Measurements from ENCODE around the gene EGLN3.
"Not testable (repeated sequence)": the region's sequence is repeated elsewhere in the genome, so short reads cannot be mapped to it uniquely, and the experiment has no call there.

Gene EGLN3

DNA sequence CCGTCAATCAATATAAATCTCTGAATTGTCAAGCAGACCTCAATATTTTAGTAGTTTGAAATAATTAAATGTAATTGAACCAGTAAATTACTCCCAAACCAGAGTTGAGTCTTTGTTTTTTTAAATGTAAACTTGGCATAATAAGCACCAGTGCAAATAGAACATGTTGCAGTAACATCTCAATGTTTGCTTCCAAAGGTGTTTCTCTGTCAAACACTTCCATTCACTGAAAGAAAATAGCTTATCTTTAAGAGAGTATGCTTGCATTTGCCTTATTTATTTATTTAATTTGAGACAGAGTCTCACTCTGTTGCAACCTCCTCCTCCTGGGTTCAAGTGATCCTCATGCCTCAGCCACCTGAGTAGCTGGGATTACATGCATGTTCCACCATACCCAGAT is 39.9 kb upstream of the EGLN3 start:
- TF ChIP-seq ZFX (IDR thresholded peaks at IDR 0.05) = no peak
- TF ChIP-seq, protein P1, sequence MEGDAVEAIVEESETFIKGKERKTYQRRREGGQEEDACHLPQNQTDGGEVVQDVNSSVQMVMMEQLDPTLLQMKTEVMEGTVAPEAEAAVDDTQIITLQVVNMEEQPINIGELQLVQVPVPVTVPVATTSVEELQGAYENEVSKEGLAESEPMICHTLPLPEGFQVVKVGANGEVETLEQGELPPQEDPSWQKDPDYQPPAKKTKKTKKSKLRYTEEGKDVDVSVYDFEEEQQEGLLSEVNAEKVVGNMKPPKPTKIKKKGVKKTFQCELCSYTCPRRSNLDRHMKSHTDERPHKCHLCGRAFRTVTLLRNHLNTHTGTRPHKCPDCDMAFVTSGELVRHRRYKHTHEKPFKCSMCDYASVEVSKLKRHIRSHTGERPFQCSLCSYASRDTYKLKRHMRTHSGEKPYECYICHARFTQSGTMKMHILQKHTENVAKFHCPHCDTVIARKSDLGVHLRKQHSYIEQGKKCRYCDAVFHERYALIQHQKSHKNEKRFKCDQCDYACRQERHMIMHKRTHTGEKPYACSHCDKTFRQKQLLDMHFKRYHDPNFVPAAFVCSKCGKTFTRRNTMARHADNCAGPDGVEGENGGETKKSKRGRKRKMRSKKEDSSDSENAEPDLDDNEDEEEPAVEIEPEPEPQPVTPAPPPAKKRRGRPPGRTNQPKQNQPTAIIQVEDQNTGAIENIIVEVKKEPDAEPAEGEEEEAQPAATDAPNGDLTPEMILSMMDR (conservative IDR thresholded peaks at IDR 0.05) = no peak
- H3K27ac ChIP-seq = no peak overlapping the region

DNA sequence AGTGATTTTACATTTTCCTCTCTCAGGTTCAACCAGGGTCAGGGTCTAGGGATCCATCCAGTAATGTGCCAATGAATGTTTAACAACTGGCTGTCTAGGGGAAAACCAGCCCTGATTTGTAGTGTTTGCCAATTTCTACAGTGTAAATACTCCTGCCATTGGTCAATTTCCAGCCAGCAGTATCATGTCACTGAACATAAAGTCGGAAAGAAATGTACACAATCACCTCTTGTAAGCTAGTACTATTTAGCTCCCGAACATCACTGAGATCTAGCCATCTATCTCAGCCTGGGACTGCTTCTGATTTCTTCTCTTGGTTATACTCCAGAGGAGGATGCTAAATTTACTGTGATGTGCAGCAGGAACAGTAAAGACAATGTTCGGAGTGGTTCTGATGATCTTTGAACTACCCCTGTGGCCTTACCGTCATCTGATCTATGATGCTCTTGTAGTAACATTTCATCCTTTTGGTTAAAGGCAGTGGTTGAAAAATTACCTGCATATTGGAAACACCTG is 36.7 kb upstream of the EGLN3 start:
- TF ChIP-seq, protein P1 (conservative IDR thresholded peaks at IDR 0.05) = no peak
- TF ChIP-seq ZFX (IDR thresholded peaks at IDR 0.05) = no peak

DNA sequence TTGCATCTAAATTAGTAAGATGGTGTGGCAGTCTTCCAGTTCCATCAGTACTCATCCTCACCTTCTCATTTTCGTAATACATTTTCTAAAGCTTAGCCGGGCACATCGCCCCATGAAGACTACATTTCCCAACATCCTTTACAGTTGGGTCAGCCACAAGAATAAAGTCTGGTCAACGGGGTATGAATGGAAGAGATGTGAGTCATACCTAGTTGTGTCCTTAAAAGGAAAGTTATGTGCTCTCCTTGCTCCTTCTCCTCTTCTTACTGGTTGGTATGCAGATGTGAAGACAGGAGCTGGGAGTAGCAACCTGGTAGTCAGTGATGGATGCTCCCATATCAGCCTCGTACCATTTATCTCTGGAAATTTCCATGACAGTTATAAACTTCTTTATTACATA is 35.9 kb upstream of the EGLN3 start:
- TF ChIP-seq, protein P1 (conservative IDR thresholded peaks at IDR 0.05) = no peak
- no peak for TF ChIP-seq ZFX (IDR thresholded peaks at IDR 0.05)
- H3K27ac ChIP-seq = no peak overlapping the region

More for the DNA sequence above, 36.7 kb upstream of the EGLN3 start:
- no peak overlapping the region for H3K27ac ChIP-seq

DNA sequence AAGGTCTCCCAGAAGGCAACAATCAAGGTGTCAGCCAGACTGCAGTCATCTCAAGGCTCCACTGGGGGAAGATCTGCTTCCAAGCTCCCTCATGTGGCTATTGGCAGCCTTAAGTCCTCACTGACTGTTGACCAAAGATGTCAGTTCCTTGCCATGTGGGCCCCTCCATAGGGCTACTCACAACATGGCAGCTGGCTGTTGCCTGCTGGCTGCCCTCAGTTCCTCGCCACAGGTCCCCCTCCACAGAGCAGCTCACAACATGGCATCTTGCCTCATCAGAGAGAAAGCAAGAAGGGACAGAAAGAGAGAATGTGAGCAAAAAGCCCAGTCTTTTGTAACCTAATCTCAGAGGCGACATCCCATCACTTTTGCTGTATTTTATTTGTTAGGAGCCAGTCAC is 34.4 kb upstream of the EGLN3 start:
- H3K27ac ChIP-seq = no peak overlapping the region

DNA sequence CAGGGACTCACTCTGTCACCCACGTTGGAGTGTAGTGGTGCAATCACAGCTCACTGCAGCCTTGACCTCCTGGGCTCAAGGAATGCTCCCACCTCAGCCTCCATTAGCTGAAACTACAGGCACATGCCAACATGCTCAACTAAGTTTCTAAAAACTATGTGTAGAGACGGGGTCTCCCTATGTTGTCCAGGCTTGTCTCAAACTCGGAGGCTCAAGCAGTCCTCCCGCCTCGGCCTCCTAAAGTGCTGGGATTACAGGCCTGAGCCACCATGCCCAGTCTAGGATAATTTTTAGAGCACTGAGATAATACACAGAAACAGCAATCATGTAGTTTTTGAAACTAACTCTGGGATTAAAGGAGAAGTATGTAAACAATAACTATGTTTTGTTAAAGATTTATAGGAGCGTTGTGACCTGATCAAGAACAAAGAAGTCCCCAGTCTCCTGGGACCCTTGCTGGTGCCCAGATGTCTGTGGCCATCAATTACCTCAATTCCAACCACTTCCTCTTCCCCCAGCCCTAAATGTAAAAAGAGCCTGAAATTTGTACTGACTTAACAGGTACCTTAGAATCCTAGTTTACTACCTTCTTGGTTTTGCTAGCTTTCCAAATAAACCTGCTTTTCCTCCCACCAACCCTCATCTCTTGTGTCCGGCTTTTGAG is 28.9 kb upstream of the EGLN3 start:
- H3K27ac ChIP-seq = no peak overlapping the region
- TF ChIP-seq ZFX (IDR thresholded peaks at IDR 0.05) = no peak
- TF ChIP-seq, protein P1 (conservative IDR thresholded peaks at IDR 0.05) = no peak

More for the DNA sequence above, 34.4 kb upstream of the EGLN3 start:
- TF ChIP-seq, protein P1 (conservative IDR thresholded peaks at IDR 0.05) = no peak
- TF ChIP-seq ZFX (IDR thresholded peaks at IDR 0.05) = no peak

DNA sequence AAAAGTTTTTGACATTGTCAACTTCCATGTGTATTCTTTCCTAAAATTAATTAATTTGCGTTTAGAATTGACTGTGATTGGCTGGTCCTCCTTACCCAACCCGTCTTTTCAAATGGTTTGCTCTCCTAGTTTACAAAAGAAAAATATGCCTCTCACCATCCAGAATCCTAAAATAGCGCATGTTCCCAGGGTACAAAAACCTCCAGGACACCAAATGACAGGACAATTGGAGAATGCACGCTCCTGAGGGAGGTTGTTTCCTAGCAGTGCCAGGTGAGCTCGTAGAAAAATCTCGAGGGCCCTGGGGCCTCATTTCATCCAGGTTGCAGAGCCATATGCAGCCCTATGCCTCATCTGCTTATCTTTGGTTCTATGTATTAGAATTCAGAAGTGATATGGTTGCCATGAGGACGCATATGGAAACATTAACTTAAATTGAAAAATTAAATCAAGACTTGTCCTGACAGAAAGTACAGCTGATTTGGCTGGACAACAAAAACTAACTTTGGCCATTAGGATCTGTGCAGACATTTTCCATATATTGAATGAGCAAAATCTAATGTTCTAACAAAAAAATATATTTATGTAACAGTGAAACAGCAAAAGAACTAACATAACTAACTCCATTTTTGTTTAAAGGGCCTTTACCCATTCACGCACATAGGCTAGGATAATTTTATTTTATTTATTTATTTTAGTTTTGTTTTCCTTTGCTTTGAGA is 28.2 kb upstream of the EGLN3 start:
- H3K27ac ChIP-seq = no peak overlapping the region
- TF ChIP-seq, protein P1 (conservative IDR thresholded peaks at IDR 0.05) = no peak

DNA sequence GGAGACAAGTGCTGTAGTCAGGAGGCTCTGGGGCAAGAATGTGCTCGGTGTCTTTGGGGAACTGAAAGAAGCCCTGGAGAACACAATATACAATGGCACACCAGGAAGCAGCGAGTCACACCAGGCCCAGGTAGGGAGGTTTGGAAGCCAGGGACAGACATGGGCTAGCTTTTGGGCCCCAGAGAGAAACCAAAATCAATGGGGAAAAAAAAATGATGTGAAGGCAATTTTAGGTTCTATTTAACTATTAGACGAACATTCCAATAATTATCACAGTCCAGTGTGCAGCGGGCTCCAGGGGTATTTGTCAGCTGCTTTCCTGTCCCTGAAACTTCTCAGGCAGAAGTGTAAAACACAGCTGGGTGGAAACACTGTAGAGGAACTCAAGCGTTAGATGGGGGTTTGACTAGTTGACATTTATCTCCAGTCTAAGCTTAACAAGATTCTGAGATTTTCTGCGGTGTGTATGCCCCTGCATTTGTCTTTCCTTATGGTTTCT is 21.8 kb upstream of the EGLN3 start:
- no peak for TF ChIP-seq ZFX (IDR thresholded peaks at IDR 0.05)
- TF ChIP-seq, protein P1 (conservative IDR thresholded peaks at IDR 0.05) = no peak
- H3K27ac ChIP-seq = no peak overlapping the region

DNA sequence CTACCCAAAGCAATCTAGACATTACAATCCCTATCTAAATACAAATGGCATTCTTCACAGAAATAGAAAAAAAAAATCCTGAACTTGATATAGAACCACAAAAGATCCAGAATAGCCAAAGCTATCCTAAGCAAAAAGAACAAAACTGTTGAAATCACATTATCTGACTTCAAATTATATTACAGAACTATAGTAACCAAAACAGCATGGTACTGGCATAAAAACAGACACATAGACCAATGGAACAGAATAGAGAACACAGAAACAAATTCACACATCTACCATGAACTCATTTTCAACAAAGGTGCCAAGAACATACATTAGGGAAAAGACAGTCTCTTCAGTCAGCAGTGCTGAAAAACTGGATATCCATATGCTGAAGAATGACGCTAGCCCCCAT is 19.0 kb upstream of the EGLN3 start:
- H3K27ac ChIP-seq = not testable (repeated sequence)

Measured in C4-2B (cell line).